Neuron (in vitro differentiated cells): ENCODE measurements around the gene ROR1.

Source experiments
- H2AFZ ChIP-seq: one replicate; pipeline ENCODE4 v1.6.1; 2013; ENCODE audit warnings: low read depth, mild to moderate bottlenecking, inconsistent platforms, low read length, moderate library complexity
- H3K27me3 ChIP-seq: one replicate; pipeline ENCODE4 v1.6.1; 2013; ENCODE audit warnings: low read length; ENCODE audit not compliant: insufficient read depth
- H3K36me3 ChIP-seq: one replicate; pipeline ENCODE4 v1.6.1; 2013; ENCODE audit warnings: low read length; ENCODE audit not compliant: insufficient read depth
- H3K4me1 ChIP-seq: one replicate; pipeline ENCODE4 v1.6.1; 2013; ENCODE audit warnings: low read length; ENCODE audit not compliant: insufficient read depth
- H3K4me3 ChIP-seq: 2 replicates; pipeline ENCODE4 v1.5.1; 2013; ENCODE audit warnings: mild to moderate bottlenecking, low read length, moderate library complexity
- H3K9me3 ChIP-seq: one replicate; pipeline ENCODE4 v1.6.1; 2013; ENCODE audit warnings: low read length

ROR1 gene

DNA sequence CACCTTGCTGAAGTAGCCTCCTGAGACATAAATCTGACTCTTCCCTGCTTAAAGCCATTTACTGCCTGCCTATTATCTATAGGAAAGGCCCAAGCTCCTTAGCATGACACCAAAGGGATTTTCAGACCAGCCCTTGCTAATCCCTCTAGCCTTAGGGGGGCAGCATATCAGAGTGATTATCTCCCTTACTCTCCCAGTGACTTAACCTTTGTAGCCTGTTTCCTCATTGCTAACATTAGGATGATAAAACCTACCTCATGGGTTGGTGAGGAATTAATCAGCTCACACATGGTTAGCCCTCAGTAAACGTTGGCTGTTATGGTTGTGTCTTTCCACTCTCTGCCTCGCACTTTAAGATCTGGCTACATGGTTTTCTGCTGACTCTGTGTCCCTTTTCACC lies 70.1 kb downstream of the ROR1 start:
- no peak overlapping the region for H3K4me3 ChIP-seq
- no peak overlapping the region for H2AFZ ChIP-seq
- H3K4me1 ChIP-seq: peaks cover 15% of the 10 kb centered on the region
- no peaks in the 10 kb centered on the region for H3K36me3 ChIP-seq
- no peaks in the 10 kb centered on the region for H3K27me3 ChIP-seq
- H3K9me3 ChIP-seq: no peaks in the 10 kb centered on the region

DNA sequence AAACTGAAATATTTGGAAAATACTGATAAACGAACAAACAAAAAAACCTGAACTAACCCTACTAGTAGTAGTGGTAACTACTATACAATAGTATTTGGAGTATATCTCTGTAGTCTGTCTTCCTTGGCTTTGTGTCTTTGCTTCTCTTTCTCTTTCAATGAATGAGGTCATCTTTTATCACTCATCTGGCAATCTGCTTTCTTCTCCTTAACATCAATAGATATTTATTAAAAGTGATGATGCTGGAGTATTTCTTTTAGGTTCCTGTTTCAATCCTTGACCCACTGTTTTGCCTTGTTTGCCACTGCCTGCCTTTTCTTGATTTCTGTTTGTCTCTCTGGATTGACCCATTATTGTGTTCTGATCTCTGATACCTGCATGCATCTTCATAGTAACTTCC lies 71.5 kb downstream of the ROR1 start:
- Histone ChIP-seq H3K4me1 (peaks cover 20% of the 10 kb centered on the region), H3K36me3 (no peaks in the 10 kb centered on the region), H3K9me3 (no peaks in the 10 kb centered on the region), H2AFZ (no peak overlapping the region), H3K27me3 (no peaks in the 10 kb centered on the region), H3K4me3 (no peak overlapping the region)

DNA sequence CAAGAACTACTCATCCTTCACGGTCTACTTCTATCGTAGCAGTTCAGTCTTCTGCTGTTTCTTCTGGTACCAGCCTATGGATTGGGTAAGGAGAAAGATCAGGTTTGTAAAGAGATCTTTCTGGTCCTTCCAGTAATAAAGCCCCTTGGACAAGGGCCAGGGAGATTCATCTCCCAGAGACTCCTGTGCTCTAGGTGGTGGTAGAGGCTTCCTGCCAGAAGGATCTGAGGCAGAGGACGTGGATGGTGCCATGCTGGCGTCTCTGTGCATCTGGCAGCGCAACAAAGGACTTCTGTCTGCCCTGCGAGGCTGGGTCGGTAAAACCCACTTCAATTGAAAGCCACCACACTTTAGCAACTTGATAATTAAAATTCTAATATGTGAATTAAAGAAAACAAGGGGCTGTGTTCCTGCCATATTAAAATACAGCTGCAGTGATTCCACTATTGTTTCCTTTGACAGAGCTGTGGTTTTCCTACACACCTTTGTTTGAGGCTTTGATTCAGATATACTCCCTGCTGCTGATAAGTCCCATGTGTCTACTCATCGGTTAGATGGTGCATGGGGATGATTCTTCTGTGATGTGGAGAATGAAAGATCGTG lies 73.6 kb downstream of the ROR1 start:
- H3K9me3 ChIP-seq: no peaks in the 10 kb centered on the region
- H3K36me3 ChIP-seq: no peaks in the 10 kb centered on the region
- no peaks in the 10 kb centered on the region for H3K27me3 ChIP-seq
- peaks cover 24% of the 10 kb centered on the region for H3K4me1 ChIP-seq
- H2AFZ ChIP-seq: no peak overlapping the region
- H3K4me3 ChIP-seq: no peak overlapping the region

DNA sequence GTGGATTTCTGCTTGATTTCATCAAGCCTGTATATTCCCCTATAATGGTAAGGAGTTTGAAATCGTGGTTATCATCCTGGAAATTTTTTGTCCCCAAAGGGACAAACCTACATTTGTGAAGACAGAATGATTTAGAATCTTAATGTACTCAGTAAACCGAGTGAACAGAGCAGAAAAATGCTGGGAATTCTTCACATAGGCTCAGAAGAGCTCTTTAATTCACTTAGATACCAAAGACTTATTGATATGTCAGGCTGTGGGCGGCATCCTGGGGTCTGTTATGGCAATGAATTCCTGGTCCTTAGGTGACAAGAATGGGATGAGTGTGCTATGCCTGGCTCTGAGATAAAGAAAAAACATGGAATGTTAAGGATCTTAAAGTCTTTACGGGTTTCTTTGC lies 74.9 kb downstream of the ROR1 start:
- Histone ChIP-seq H3K9me3 (no peaks in the 10 kb centered on the region), H3K4me1 (peaks cover 24% of the 10 kb centered on the region), H2AFZ (no peak overlapping the region), H3K4me3 (no peak overlapping the region), H3K27me3 (no peaks in the 10 kb centered on the region), H3K36me3 (no peaks in the 10 kb centered on the region)

DNA sequence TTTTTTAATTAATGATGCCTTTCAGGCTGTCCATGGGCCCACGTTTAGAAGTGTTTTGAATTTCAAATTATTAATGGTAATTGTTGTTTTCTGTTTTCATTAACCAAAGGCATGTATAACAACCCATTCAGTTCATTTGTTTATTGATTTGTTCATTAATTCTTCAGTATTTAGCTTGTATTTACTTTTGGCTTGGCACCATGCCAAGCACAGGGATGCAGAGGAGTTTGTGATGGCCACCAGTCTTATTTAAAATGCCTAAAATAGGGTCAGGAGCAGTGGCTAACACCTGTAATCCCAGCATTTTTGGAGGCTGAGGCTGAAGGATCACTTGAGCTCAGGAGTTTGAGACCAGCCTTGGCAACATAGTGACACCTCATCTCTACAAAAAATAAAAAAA lies 75.3 kb downstream of the ROR1 start:
- H3K9me3 ChIP-seq: no peaks in the 10 kb centered on the region
- no peak overlapping the region for H2AFZ ChIP-seq
- no peaks in the 10 kb centered on the region for H3K27me3 ChIP-seq
- H3K4me1 ChIP-seq: peaks cover 24% of the 10 kb centered on the region
- no peaks in the 10 kb centered on the region for H3K36me3 ChIP-seq
- H3K4me3 ChIP-seq: no peak overlapping the region

DNA sequence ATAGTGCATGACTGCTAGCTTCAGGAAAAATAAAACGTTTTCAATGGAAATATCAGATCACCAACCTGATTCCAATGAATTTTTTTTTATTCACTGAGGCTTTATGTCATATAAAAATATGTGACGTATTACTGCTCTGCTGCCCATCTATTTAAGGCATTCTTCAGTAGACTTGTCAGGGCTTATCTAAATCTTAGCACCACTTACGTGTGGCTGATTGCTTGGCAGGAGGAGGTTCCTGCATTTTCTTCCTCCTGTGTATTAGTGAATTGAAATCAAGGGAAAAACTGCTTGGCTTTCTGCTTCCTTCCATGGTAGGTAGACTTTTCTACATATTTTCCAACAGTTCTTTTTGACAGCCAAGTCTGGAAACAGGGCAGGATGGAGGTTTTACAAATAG lies 80.3 kb downstream of the ROR1 start:
- H3K9me3 ChIP-seq: no peaks in the 10 kb centered on the region
- H3K36me3 ChIP-seq: no peaks in the 10 kb centered on the region
- no peak overlapping the region for H2AFZ ChIP-seq
- H3K27me3 ChIP-seq: no peaks in the 10 kb centered on the region
- H3K4me1 ChIP-seq: peaks cover 9% of the 10 kb centered on the region
- H3K4me3 ChIP-seq: no peak overlapping the region

DNA sequence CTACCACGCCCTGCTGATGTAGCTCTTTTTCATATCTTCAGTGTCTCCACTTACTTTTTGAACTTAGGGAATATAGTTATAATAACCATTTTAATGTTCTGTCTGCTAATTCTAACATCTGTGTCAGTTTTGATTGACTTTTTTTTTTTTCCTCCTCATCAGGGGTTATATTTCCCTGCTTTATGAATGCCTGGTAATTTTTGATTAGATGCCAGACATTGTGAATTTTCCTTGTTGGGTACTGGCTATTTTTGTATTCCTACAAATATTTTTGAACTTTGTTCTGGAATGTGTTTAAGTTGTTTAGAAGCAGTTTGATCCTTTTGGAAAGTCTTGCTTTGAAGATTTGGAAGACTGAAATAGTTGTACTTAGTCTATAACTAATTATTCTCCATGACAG lies 82.1 kb downstream of the ROR1 start:
- H3K4me1 ChIP-seq: peaks cover 5% of the 10 kb centered on the region
- H3K9me3 ChIP-seq: no peaks in the 10 kb centered on the region
- H3K4me3 ChIP-seq: no peak overlapping the region
- no peaks in the 10 kb centered on the region for H3K27me3 ChIP-seq
- no peak overlapping the region for H2AFZ ChIP-seq
- no peaks in the 10 kb centered on the region for H3K36me3 ChIP-seq

DNA sequence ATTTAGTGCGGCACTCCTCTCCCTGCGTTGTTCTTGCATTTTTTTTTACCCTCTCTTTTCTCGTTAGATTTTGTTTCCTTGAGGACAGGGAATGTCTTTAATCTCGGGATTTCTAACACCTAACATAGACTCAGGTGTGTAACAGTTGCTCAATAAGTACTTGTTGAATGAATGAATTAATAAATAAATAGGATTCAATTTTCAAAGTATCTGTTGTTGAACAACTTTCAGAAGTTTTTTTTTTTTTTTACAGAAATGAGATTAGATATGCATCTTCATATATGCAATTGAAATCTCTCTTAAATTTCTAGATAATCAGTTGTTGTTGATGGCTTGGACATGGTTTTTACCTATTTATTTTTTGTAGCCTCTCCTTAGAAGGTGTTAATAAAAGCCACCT lies 83.1 kb downstream of the ROR1 start:
- no peaks in the 10 kb centered on the region for H3K36me3 ChIP-seq
- peaks cover 5% of the 10 kb centered on the region for H3K4me1 ChIP-seq
- no peaks in the 10 kb centered on the region for H3K27me3 ChIP-seq
- H3K9me3 ChIP-seq: no peaks in the 10 kb centered on the region
- no peak overlapping the region for H3K4me3 ChIP-seq
- H2AFZ ChIP-seq: no peak overlapping the region

DNA sequence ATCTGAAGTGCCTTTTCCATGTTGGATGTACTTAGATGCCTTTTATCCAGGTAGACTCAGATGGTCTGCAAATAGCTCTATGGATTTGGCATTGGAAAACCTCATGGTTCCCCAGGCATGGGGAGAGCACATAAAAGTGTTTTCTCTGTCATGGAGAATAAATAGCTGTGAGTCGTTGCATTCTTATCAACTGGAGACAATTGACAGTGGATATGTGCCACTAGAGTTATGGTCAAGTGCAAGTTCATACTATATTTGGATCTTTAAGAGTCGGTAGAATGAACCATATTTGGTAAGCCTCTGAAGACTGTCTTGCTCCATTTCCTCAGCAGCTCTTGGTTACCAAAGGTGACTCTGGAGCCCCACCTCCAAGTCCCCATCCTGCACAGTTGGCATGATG lies 83.7 kb downstream of the ROR1 start:
- H3K27me3 ChIP-seq: no peaks in the 10 kb centered on the region
- no peak overlapping the region for H2AFZ ChIP-seq
- H3K36me3 ChIP-seq: no peaks in the 10 kb centered on the region
- H3K4me1 ChIP-seq: peaks cover 2% of the 10 kb centered on the region
- H3K9me3 ChIP-seq: no peaks in the 10 kb centered on the region
- no peak overlapping the region for H3K4me3 ChIP-seq

DNA sequence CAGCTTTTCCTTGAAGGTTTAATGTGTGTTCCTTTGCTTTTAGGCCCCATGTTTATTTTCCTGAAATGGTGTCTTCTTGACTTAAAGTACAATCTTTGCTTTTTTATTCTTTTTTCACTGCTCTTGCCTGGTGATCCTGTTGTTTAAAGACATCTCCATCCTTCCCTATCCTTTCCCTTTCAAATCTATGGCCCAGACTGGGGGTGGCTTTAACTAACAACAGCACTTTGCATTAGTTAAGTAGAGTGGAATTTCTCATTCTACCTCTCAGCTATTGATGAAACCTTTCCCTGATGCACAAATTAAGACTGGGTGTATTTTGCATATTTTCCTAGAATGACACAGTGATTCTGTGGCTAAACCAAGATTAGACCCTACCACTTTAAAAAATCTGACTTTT lies 84.3 kb downstream of the ROR1 start:
- Histone ChIP-seq H2AFZ (no peak overlapping the region), H3K4me3 (no peak overlapping the region), H3K36me3 (no peaks in the 10 kb centered on the region), H3K27me3 (no peaks in the 10 kb centered on the region), H3K9me3 (no peaks in the 10 kb centered on the region), H3K4me1 (peaks cover 2% of the 10 kb centered on the region)

DNA sequence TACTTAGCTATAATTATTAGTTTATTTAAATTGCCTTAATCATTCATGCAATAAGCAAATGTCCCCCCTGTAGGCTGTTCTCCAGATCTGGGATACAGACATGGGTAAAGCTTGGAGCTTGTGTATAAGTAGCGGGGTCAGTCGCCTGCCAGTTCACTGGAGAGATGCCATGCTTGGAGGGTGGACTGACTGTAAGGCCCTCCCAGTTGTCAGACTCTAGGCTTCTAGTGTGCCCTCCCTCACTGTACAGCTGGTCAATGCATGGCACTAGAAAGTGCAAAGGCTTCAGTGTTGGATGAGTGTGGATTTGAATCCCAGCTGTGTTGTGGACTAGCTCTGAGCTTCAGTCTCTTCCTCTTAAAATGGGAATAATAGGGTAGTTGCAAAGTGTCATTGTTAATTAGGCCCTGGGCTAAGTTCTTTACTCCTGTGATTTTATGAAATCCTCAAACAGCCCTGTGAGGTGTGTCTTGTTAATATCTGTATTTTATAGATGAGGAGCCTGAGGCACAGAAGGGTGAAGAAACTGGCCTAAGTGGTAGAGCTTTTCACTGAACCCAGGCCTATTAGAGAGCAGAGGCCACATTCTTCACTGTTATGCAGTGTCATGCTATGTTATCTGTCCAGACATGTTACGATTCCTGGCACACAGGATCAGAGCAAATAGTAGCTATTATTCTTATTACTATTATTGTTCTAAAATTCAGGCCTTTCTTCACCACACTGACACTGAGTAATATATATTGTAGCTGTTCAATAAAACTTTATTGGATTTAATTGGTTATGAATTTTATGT lies 85.9 kb downstream of the ROR1 start:
- Histone ChIP-seq H3K4me1 (peaks cover 2% of the 10 kb centered on the region), H3K36me3 (no peaks in the 10 kb centered on the region), H3K4me3 (no peak overlapping the region), H3K9me3 (no peaks in the 10 kb centered on the region), H3K27me3 (no peaks in the 10 kb centered on the region), H2AFZ (no peak overlapping the region)

DNA sequence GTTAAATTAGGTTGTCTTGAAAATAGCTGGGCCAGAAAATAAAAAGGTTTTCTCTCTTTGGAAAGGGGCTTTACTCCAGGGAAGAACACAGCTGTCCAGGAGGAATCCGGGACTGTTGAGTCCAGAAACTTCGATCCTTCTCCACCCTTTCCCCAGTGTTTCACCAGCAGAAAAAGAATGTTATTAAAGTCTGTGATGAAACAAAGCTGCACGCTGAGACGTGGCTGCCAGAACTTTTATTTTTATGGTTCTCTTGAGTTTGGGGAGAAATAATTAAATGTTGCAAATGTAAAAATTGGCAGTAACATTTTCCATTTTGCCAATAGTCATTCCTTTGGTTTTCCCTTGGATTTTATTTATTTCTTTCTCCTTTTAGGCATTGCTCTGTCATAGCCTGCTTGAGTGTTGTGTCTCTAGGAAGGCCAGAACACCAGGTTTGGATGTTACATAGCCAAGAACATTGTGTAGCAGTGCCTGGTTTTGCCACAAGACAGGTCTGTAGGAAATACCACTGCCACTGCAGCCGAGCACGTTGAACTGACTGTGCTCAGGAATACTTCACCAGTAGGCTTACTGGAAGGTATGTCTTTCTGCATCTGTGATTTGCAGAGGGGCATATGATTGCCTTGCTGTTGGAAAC lies 87.4 kb downstream of the ROR1 start:
- Histone ChIP-seq H3K4me1 (peaks cover 5% of the 10 kb centered on the region), H3K4me3 (no peak overlapping the region), H3K27me3 (no peaks in the 10 kb centered on the region), H3K36me3 (no peaks in the 10 kb centered on the region), H3K9me3 (no peaks in the 10 kb centered on the region), H2AFZ (no peak overlapping the region)

DNA sequence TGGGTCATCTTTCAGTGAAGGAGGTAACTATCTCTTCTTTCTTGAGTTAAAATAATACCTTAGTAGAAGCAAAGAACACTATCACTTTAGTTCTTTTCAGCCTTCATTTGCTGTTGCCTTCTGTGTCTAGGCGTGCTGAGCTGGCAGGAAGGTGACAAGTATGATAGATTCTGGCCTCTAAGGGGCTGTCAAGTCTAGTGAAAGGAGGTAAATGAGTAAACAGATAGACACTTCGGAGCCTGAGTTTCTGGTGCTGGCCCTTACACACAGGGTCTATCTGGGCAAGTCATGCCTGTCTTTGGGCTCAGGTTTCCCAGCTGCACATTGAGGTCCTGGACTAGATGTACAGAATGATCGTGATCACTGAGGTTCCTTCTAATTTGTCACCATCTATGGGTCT lies 89.3 kb downstream of the ROR1 start:
- Histone ChIP-seq H3K36me3 (no peaks in the 10 kb centered on the region), H2AFZ (no peak overlapping the region), H3K9me3 (no peaks in the 10 kb centered on the region), H3K4me1 (peaks cover 6% of the 10 kb centered on the region), H3K27me3 (no peaks in the 10 kb centered on the region), H3K4me3 (no peak overlapping the region)
